Subcutaneous abdominal adipose tissue (tissue), 5 donors: ENCODE results near the gene INPP5A.

Experiments
- H3K27ac ChIP-seq: one replicate; pipeline ENCODE4 v1.7.0; 2013; ENCODE audit warnings: low read depth, mild to moderate bottlenecking, inconsistent platforms, low read length, moderate library complexity
- H3K27me3 ChIP-seq, 5 donors: one replicate each; pipeline ENCODE4 v1.7.0; 2013; ENCODE audit warnings: low read length in 5 of 5, inconsistent platforms in 1 of 5; ENCODE audit not compliant: control insufficient read depth in 5 of 5, insufficient read depth in 4 of 5
- H3K36me3 ChIP-seq, 5 donors: one replicate each; pipeline ENCODE4 v1.7.0; 2013; ENCODE audit warnings: low read length in 5 of 5; ENCODE audit not compliant: control insufficient read depth in 5 of 5, insufficient read depth in 5 of 5
- H3K4me1 ChIP-seq, 5 donors: one replicate each; pipeline ENCODE4 v1.7.0; 2013; ENCODE audit warnings: low read length in 5 of 5, mild to moderate bottlenecking in 3 of 5, moderate library complexity in 1 of 5; ENCODE audit not compliant: control insufficient read depth in 5 of 5, insufficient read depth in 5 of 5
- H3K4me3 ChIP-seq, 5 donors: one replicate each; pipeline ENCODE4 v1.7.0; 2013; ENCODE audit warnings: low read length in 5 of 5, low read depth in 1 of 5
- H3K9ac ChIP-seq, 5 donors: one replicate each; pipeline ENCODE4 v1.7.0; 2013; ENCODE audit warnings: low read length in 5 of 5, mild to moderate bottlenecking in 4 of 5, moderate library complexity in 3 of 5
- H3K9me3 ChIP-seq, 5 donors: one replicate each; pipeline ENCODE4 v1.7.0; 2013; ENCODE audit warnings: low read length in 5 of 5; ENCODE audit not compliant: control insufficient read depth in 5 of 5
- donor health status: healthy.
- donor health status: healthy.
- donor health status: healthy.
- donor health status: healthy.
- donor health status: healthy.

Gene INPP5A

DNA sequence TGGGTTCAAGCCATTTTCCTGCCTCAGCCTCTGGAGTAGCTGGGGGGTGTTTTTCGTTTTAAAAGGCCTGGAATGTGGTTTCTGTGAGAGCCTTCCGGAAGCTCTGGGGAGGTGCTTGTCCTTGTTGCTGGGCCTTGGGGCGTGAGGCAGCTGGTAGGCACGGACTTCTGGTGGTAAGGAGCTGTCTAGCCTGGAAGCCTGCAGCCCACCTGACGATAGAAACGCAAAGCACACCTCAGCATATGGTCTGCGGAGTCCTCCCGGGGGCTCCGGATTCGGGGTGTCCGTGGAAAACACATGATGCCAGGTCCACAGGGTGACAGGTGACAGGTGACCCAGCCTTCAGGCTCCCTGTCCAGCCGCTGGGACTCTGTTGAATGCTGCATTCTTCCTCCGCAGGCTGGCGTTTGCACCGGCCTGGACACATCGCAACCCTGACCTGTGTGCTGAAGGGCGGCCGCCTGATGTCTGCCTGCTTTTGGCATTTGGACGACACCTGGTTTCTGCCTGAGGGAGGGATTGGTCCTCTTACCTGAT, 37.3 kb downstream of the INPP5A start:
- Histone ChIP-seq H3K27me3 (no peaks in the 10 kb centered on the region), H3K9me3 (no peaks in the 10 kb centered on the region), H3K36me3 (no peaks in the 10 kb centered on the region), H3K4me3 (no peak overlapping the region), H3K27ac (no peak overlapping the region), H3K4me1 (peaks cover 15 to 60% (median 38%) of the 10 kb centered on the region in 5 donors), H3K9ac (peak overlapping the region in 1 of 5 donors; percentile 56)

GRCh38 chr10:132575320-132576201, 38.0 kb downstream of the INPP5A start:
- Histone ChIP-seq H3K9me3 (no peaks in the 10 kb centered on the region), H3K27me3 (no peaks in the 10 kb centered on the region), H3K9ac (peak overlapping the region in 1 of 5 donors; percentile 56), H3K36me3 (no peaks in the 10 kb centered on the region), H3K27ac (no peak overlapping the region), H3K4me3 (peak overlapping the region in 1 of 5 donors; percentile 13), H3K4me1 (peaks cover 15 to 60% (median 38%) of the 10 kb centered on the region in 5 donors)

GRCh38 chr10:132576671-132577349, 39.2 kb downstream of the INPP5A start:
- no peaks in the 10 kb centered on the region for H3K9me3 ChIP-seq
- H3K36me3 ChIP-seq: no peaks in the 10 kb centered on the region
- no peak overlapping the region for H3K4me3 ChIP-seq
- no peaks in the 10 kb centered on the region for H3K27me3 ChIP-seq
- H3K27ac ChIP-seq: no peak overlapping the region
- peaks cover 13 to 48% (median 33%) of the 10 kb centered on the region in 5 donors for H3K4me1 ChIP-seq
- H3K9ac ChIP-seq: no peak overlapping the region

- H3K4me1 ChIP-seq: peaks cover 9 to 42% (median 26%) of the 10 kb centered on the region in 5 donors
- no peak overlapping the region for H3K27ac ChIP-seq
- H3K9me3 ChIP-seq: no peaks in the 10 kb centered on the region
- no peaks in the 10 kb centered on the region for H3K36me3 ChIP-seq
- no peak overlapping the region for H3K4me3 ChIP-seq
- no peaks in the 10 kb centered on the region for H3K27me3 ChIP-seq
- no peak overlapping the region for H3K9ac ChIP-seq
Measured at GRCh38 chr10:132577350-132578003, 39.9 kb downstream of the INPP5A start.

GRCh38 chr10:132578287-132578951, 40.8 kb downstream of the INPP5A start:
- Histone ChIP-seq H3K9me3 (no peaks in the 10 kb centered on the region), H3K9ac (no peak overlapping the region), H3K27me3 (no peaks in the 10 kb centered on the region), H3K4me3 (no peak overlapping the region), H3K27ac (no peak overlapping the region), H3K36me3 (no peaks in the 10 kb centered on the region), H3K4me1 (peaks cover 7 to 39% (median 28%) of the 10 kb centered on the region in 5 donors)

GRCh38 chr10:132579027-132579859, 41.7 kb downstream of the INPP5A start:
- Histone ChIP-seq H3K9ac (no peak overlapping the region), H3K36me3 (no peaks in the 10 kb centered on the region), H3K9me3 (no peaks in the 10 kb centered on the region), H3K27ac (no peak overlapping the region), H3K27me3 (no peaks in the 10 kb centered on the region), H3K4me3 (no peak overlapping the region), H3K4me1 (peaks cover 7 to 45% (median 28%) of the 10 kb centered on the region in 5 donors)

- Histone ChIP-seq H3K27me3 (no peaks in the 10 kb centered on the region), H3K4me1 (peaks cover 3 to 39% (median 22%) of the 10 kb centered on the region in 5 donors), H3K9ac (no peak overlapping the region), H3K9me3 (no peaks in the 10 kb centered on the region), H3K27ac (no peak overlapping the region), H3K36me3 (no peaks in the 10 kb centered on the region), H3K4me3 (no peak overlapping the region)
Measured at GRCh38 chr10:132580143-132580542, 42.6 kb downstream of the INPP5A start.

DNA sequence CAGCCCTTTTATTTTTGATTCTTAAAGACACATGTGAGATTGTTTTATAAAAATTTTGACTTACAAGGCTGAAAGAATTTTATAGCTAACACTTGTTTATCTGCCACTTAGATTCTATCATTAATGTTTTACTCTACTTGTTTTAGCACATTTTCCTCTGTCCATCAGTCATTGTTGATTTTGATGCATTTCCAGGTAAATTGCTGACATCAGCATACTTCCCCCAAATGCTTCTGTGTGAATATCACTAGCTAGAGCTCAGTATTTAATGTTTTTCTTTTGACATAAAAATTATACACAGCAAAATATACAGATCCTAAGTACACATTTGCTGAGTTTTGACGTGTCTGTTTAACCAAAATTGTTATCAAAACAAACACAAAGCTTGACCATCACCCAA, 43.0 kb downstream of the INPP5A start:
- peaks cover 0 to 36% (median 17%) of the 10 kb centered on the region in 5 donors for H3K4me1 ChIP-seq
- H3K27me3 ChIP-seq: no peaks in the 10 kb centered on the region
- no peak overlapping the region for H3K27ac ChIP-seq
- no peaks in the 10 kb centered on the region for H3K9me3 ChIP-seq
- H3K36me3 ChIP-seq: no peaks in the 10 kb centered on the region
- H3K4me3 ChIP-seq: no peak overlapping the region
- H3K9ac ChIP-seq: no peak overlapping the region

GRCh38 chr10:132582137-132582536, 44.5 kb downstream of the INPP5A start:
- H3K9ac ChIP-seq: no peak overlapping the region
- H3K9me3 ChIP-seq: no peaks in the 10 kb centered on the region
- no peak overlapping the region for H3K27ac ChIP-seq
- no peaks in the 10 kb centered on the region for H3K36me3 ChIP-seq
- H3K4me3 ChIP-seq: no peak overlapping the region
- peaks cover 2 to 43% (median 25%) of the 10 kb centered on the region in 5 donors for H3K4me1 ChIP-seq
- H3K27me3 ChIP-seq: no peaks in the 10 kb centered on the region
